HepG2 (cell line): ENCODE results near the gene GRIN2D. TPM values are rescaled to one million over a fixed set of nuclear protein-coding genes. Genes with fewer than 3 reads are reported as not detected.
A peak's percentile ranks its signal among the peaks of the same experiment; 100 is the strongest.

ENCODE experiments used
- FIP1L1 ChIP-seq: fragments of 200-400 bp; formaldehyde crosslinking; IDR thresholded peaks from 2 replicates; pipeline ENCODE4 v1.6.1; 2018; ENCODE audit warnings: low read depth, mild to moderate bottlenecking, low read length, moderate library complexity, borderline replicate concordance; ENCODE audit not compliant: insufficient read depth
- GATAD1 ChIP-seq: IDR thresholded peaks from 2 replicates; pipeline ENCODE4 v1.6.1; 2016; ENCODE audit warnings: missing genetic modification reagents, missing compliant biosample characterization
- HIVEP1 ChIP-seq: sonication (generic); formaldehyde crosslinking; IDR thresholded peaks from 2 replicates; pipeline ENCODE4 v1.4.0; 2020; ENCODE audit warnings: mild to moderate bottlenecking, missing genetic modification reagents
- MEIS2 ChIP-seq: sonication (generic); formaldehyde crosslinking; IDR thresholded peaks from 2 replicates; pipeline ENCODE4 v1.9.0; 2021; ENCODE audit warnings: mild to moderate bottlenecking, missing genetic modification reagents
- NRL ChIP-seq: sonication (generic); formaldehyde crosslinking; IDR thresholded peaks from 2 replicates; pipeline ENCODE4 v1.5.0; 2020; ENCODE audit warnings: missing genetic modification reagents, mild to moderate bottlenecking, moderate library complexity, borderline replicate concordance
- POLR2A ChIP-seq, 2 experiments: IDR thresholded peaks; 2 replicates each; pipeline ENCODE4 v1.6.1; 2011; ENCODE audit warnings: low read depth in 2 of 2, low read length in 2 of 2, mild to moderate bottlenecking in 1 of 2, moderate library complexity in 1 of 2; ENCODE audit not compliant: insufficient read depth in 1 of 2
- TCF12 ChIP-seq, 2 experiments: fragments of 450-650 bp in 1 of 2; sonication (generic) in 1 of 2; formaldehyde crosslinking in 1 of 2; IDR thresholded peaks; 2 replicates each; pipeline versions ENCODE4 v1.6.1 to v1.8.0; 2017 to 2022; ENCODE audit warnings: antibody characterized with exemption in 1 of 2, mild to moderate bottlenecking in 1 of 2, missing genetic modification reagents in 1 of 2, moderate library complexity in 1 of 2
- TMF1 ChIP-seq: sonication (generic); formaldehyde crosslinking; IDR thresholded peaks from 2 replicates; pipeline ENCODE4 v1.8.1; 2022; ENCODE audit warnings: low read depth, missing genetic modification reagents
- ZFX ChIP-seq: sonication (generic); formaldehyde crosslinking; IDR thresholded peaks from 2 replicates; pipeline ENCODE4 v1.4.0; 2020; ENCODE audit warnings: mild to moderate bottlenecking, low read depth, missing genetic modification reagents, moderate library complexity
- ZNF703 ChIP-seq: sonication (generic); formaldehyde crosslinking; IDR thresholded peaks from 2 replicates; pipeline ENCODE4 v1.5.1; 2020; ENCODE audit warnings: missing genetic modification reagents, mild to moderate bottlenecking, moderate library complexity, borderline replicate concordance
- polyA plus RNA-seq, 8 experiments: library from polyadenylated mRNA; depleted of rRNA in 3 of 8; stranded (reverse) in 7 of 8; unstranded in 1 of 8; fragments of >200 nt; fragmentation: Illumina TruSeq in 4 of 8; extraction: Trizol in 4 of 8; gene quantifications; 2 replicates each; pipeline versions ENCODE4 v1.2.1 to v1.2.3, GENCODE V29; 2011 to 2016; ENCODE audit warnings: low read depth in 4 of 8, missing spikeins in 1 of 8, mixed read lengths in 1 of 8; ENCODE audit not compliant: insufficient read depth in 1 of 8
- total RNA-seq, 5 experiments: library from RNA; depleted of rRNA; stranded (reverse); fragments of >200 nt; fragmentation: Illumina TruSeq; extraction: Trizol; gene quantifications; 2 replicates each; pipeline ENCODE4 v1.2.3, GENCODE V29; 2016; ENCODE audit warnings: low read depth in 1 of 5
- TF ChIP-seq, protein P1 (sequence below): sonication (generic); formaldehyde crosslinking; IDR thresholded peaks from 2 replicates; pipeline ENCODE4 v1.4.0; 2020; ENCODE audit warnings: missing genetic modification reagents
- TF ChIP-seq, protein P2 (sequence below): sonication (generic); formaldehyde crosslinking; IDR thresholded peaks from 2 replicates; pipeline ENCODE4 v1.4.0; 2020; ENCODE audit warnings: missing genetic modification reagents
- TF ChIP-seq, protein P3 (sequence below): sonication (generic); formaldehyde crosslinking; IDR thresholded peaks from 2 replicates; pipeline ENCODE4 v1.4.0; 2020; ENCODE audit warnings: missing genetic modification reagents
- TF ChIP-seq, protein P4 (sequence below): fragments of 450-650 bp; IDR thresholded peaks from 2 replicates; pipeline ENCODE4 v1.6.1; 2017; ENCODE audit warnings: mild to moderate bottlenecking

The GRIN2D gene
- total and polyA plus RNA-seq, 2 of the 13 experiments (the other 11 are each of a cell fraction or from before 2014, with no cell fraction given): 0.02 to 0.13 TPM

DNA sequence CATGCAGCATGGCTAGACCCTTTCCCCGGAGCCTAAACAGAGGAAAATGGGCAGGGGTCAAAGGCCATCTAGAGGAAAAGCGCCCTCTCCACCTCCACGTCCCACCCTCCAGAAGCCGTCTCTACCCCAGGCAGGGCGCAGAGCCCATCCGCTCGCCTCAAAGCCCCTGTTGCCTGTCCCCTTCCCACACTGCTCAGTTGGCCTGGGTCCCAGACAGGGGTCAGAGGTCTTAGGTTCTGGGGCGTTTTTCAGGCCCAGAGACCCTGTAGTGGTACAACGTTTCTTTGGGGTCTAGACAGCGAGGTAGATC is 30.0 kb upstream of the GRIN2D start (continued):
- peak; percentile 57; the same call in 1 of the 2 replicates for TF ChIP-seq ZFX (CRISPR knock-in tag)
- TF ChIP-seq, protein P1, sequence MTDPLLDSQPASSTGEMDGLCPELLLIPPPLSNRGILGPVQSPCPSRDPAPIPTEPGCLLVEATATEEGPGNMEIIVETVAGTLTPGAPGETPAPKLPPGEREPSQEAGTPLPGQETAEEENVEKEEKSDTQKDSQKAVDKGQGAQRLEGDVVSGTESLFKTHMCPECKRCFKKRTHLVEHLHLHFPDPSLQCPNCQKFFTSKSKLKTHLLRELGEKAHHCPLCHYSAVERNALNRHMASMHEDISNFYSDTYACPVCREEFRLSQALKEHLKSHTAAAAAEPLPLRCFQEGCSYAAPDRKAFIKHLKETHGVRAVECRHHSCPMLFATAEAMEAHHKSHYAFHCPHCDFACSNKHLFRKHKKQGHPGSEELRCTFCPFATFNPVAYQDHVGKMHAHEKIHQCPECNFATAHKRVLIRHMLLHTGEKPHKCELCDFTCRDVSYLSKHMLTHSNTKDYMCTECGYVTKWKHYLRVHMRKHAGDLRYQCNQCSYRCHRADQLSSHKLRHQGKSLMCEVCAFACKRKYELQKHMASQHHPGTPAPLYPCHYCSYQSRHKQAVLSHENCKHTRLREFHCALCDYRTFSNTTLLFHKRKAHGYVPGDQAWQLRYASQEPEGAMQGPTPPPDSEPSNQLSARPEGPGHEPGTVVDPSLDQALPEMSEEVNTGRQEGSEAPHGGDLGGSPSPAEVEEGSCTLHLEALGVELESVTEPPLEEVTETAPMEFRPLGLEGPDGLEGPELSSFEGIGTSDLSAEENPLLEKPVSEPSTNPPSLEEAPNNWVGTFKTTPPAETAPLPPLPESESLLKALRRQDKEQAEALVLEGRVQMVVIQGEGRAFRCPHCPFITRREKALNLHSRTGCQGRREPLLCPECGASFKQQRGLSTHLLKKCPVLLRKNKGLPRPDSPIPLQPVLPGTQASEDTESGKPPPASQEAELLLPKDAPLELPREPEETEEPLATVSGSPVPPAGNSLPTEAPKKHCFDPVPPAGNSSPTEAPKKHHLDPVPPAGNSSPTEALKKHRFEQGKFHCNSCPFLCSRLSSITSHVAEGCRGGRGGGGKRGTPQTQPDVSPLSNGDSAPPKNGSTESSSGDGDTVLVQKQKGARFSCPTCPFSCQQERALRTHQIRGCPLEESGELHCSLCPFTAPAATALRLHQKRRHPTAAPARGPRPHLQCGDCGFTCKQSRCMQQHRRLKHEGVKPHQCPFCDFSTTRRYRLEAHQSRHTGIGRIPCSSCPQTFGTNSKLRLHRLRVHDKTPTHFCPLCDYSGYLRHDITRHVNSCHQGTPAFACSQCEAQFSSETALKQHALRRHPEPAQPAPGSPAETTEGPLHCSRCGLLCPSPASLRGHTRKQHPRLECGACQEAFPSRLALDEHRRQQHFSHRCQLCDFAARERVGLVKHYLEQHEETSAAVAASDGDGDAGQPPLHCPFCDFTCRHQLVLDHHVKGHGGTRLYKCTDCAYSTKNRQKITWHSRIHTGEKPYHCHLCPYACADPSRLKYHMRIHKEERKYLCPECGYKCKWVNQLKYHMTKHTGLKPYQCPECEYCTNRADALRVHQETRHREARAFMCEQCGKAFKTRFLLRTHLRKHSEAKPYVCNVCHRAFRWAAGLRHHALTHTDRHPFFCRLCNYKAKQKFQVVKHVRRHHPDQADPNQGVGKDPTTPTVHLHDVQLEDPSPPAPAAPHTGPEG: no peak
- no peak; the same call in 1 of the 2 replicates for TF ChIP-seq GATAD1 (CRISPR knock-in tag)
- TF ChIP-seq, protein P2, sequence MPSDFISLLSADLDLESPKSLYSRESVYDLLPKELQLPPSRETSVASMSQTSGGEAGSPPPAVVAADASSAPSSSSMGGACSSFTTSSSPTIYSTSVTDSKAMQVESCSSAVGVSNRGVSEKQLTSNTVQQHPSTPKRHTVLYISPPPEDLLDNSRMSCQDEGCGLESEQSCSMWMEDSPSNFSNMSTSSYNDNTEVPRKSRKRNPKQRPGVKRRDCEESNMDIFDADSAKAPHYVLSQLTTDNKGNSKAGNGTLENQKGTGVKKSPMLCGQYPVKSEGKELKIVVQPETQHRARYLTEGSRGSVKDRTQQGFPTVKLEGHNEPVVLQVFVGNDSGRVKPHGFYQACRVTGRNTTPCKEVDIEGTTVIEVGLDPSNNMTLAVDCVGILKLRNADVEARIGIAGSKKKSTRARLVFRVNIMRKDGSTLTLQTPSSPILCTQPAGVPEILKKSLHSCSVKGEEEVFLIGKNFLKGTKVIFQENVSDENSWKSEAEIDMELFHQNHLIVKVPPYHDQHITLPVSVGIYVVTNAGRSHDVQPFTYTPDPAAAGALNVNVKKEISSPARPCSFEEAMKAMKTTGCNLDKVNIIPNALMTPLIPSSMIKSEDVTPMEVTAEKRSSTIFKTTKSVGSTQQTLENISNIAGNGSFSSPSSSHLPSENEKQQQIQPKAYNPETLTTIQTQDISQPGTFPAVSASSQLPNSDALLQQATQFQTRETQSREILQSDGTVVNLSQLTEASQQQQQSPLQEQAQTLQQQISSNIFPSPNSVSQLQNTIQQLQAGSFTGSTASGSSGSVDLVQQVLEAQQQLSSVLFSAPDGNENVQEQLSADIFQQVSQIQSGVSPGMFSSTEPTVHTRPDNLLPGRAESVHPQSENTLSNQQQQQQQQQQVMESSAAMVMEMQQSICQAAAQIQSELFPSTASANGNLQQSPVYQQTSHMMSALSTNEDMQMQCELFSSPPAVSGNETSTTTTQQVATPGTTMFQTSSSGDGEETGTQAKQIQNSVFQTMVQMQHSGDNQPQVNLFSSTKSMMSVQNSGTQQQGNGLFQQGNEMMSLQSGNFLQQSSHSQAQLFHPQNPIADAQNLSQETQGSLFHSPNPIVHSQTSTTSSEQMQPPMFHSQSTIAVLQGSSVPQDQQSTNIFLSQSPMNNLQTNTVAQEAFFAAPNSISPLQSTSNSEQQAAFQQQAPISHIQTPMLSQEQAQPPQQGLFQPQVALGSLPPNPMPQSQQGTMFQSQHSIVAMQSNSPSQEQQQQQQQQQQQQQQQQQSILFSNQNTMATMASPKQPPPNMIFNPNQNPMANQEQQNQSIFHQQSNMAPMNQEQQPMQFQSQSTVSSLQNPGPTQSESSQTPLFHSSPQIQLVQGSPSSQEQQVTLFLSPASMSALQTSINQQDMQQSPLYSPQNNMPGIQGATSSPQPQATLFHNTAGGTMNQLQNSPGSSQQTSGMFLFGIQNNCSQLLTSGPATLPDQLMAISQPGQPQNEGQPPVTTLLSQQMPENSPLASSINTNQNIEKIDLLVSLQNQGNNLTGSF: peak; percentile 46; the same call in 1 of the 2 replicates
- peak in 1 of 2 experiments; percentile 67; a peak in 2 of 4 replicates for TF ChIP-seq POLR2A (IDR thresholded peaks at IDR 0.05; ENCODE audit: insufficient read depth in 1 of 2, low read depth in 2 of 2, low read length in 2 of 2)
- no peak for TF ChIP-seq TCF12 (IDR thresholded peaks at IDR 0.05)
- TF ChIP-seq TCF12 (CRISPR knock-in tag; IDR thresholded peaks at IDR 0.05): 0 out of 2 replicates have a peak, but pooled peaks have one; percentile 82
- peak; percentile 44; the same call in 1 of the 2 replicates for TF ChIP-seq MEIS2 (CRISPR knock-in tag)
- TF ChIP-seq HIVEP1 (CRISPR knock-in tag): peak; percentile 53; the same call in 1 of the 2 replicates
- TF ChIP-seq ZNF703 (CRISPR knock-in tag): no peak
- TF ChIP-seq TMF1 (CRISPR knock-in tag): no peak
- TF ChIP-seq, protein P3, sequence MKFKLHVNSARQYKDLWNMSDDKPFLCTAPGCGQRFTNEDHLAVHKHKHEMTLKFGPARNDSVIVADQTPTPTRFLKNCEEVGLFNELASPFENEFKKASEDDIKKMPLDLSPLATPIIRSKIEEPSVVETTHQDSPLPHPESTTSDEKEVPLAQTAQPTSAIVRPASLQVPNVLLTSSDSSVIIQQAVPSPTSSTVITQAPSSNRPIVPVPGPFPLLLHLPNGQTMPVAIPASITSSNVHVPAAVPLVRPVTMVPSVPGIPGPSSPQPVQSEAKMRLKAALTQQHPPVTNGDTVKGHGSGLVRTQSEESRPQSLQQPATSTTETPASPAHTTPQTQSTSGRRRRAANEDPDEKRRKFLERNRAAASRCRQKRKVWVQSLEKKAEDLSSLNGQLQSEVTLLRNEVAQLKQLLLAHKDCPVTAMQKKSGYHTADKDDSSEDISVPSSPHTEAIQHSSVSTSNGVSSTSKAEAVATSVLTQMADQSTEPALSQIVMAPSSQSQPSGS (CRISPR knock-in tag): no peak; the same call in 1 of the 2 replicates
- TF ChIP-seq NRL (CRISPR knock-in tag): no peak
- TF ChIP-seq FIP1L1: 0 out of 2 replicates have a peak, but pooled peaks have one; percentile 58
- TF ChIP-seq, protein P4, sequence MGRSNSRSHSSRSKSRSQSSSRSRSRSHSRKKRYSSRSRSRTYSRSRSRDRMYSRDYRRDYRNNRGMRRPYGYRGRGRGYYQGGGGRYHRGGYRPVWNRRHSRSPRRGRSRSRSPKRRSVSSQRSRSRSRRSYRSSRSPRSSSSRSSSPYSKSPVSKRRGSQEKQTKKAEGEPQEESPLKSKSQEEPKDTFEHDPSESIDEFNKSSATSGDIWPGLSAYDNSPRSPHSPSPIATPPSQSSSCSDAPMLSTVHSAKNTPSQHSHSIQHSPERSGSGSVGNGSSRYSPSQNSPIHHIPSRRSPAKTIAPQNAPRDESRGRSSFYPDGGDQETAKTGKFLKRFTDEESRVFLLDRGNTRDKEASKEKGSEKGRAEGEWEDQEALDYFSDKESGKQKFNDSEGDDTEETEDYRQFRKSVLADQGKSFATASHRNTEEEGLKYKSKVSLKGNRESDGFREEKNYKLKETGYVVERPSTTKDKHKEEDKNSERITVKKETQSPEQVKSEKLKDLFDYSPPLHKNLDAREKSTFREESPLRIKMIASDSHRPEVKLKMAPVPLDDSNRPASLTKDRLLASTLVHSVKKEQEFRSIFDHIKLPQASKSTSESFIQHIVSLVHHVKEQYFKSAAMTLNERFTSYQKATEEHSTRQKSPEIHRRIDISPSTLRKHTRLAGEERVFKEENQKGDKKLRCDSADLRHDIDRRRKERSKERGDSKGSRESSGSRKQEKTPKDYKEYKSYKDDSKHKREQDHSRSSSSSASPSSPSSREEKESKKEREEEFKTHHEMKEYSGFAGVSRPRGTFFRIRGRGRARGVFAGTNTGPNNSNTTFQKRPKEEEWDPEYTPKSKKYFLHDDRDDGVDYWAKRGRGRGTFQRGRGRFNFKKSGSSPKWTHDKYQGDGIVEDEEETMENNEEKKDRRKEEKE: no peak
